A172 (cell line): ENCODE results near the gene SHC1. TPM values are rescaled to one million over a fixed set of nuclear protein-coding genes. Genes with fewer than 3 reads are reported as not detected.
A peak's percentile ranks its signal among the peaks of the same experiment; 100 is the strongest.

Source experiments
- DNase-seq: peaks from one replicate; pipeline ENCODE4 v3.0.0-alpha.2; 2015; ENCODE audit warnings: low spot score
- total RNA-seq: library from RNA; depleted of rRNA; stranded (reverse); fragments of >200 nt; shearing (Covaris generic); gene quantifications from 2 replicates; pipeline ENCODE4 v1.2.3, GENCODE V29; 2014

SHC1 gene
- total RNA-seq, 1 experiment from 2014 or later, result 292 TPM

- no peak for DNase-seq
Measured at GRCh38 chr1:155008015-155008941, 37.7 kb upstream of the SHC1 start.

- DNase-seq, result no peak
Measured at GRCh38 chr1:155007251-155007828, 36.8 kb upstream of the SHC1 start.

GRCh38 chr1:155006601-155007101 is 36.1 kb upstream of the SHC1 start:
- no peak for DNase-seq

GRCh38 chr1:155005076-155006011 is 34.8 kb upstream of the SHC1 start:
- DNase-seq, result peak; percentile 65

- no peak for DNase-seq
Measured at GRCh38 chr1:155004352-155005075, 34.0 kb upstream of the SHC1 start.

GRCh38 chr1:155003766-155004351 is 33.3 kb upstream of the SHC1 start:
- DNase-seq, result peak; percentile 78

GRCh38 chr1:155003227-155003765 is 32.7 kb upstream of the SHC1 start:
- DNase-seq, result no peak

GRCh38 chr1:155002464-155003226 is 32.1 kb upstream of the SHC1 start, which contains the start of gene ZBTB7B:
Gene ZBTB7B (plus strand): TSS chr1:155002802. CDS start chr1:155014661, 11,859 bp downstream.
- peak; percentile 53 for DNase-seq

- peak; percentile 98 for DNase-seq
Measured at GRCh38 chr1:155001675-155002463, 31.3 kb upstream of the SHC1 start.

GRCh38 chr1:155001425-155001674 is 30.8 kb upstream of the SHC1 start:
- no peak for DNase-seq

GRCh38 chr1:155000726-155001424 is 30.3 kb upstream of the SHC1 start:
- peak; percentile 84 for DNase-seq

GRCh38 chr1:155000411-155000725 is 29.8 kb upstream of the SHC1 start:
- DNase-seq, result no peak

- DNase-seq, result no peak
Measured at GRCh38 chr1:154999571-155000410, 29.2 kb upstream of the SHC1 start.

GRCh38 chr1:154998818-154999570 is 28.4 kb upstream of the SHC1 start:
- DNase-seq, result no peak

- no peak for DNase-seq
Measured at GRCh38 chr1:154998201-154998780, 27.7 kb upstream of the SHC1 start.

GRCh38 chr1:154996966-154997701 is 26.6 kb upstream of the SHC1 start:
- DNase-seq, result no peak
